ENCODE data around the gene STPG1.

STPG1 gene

GRCh38 chr1:24339996-24340395 lies 73.6 kb downstream of the STPG1 start:
- DNase-seq = no peak

DNA sequence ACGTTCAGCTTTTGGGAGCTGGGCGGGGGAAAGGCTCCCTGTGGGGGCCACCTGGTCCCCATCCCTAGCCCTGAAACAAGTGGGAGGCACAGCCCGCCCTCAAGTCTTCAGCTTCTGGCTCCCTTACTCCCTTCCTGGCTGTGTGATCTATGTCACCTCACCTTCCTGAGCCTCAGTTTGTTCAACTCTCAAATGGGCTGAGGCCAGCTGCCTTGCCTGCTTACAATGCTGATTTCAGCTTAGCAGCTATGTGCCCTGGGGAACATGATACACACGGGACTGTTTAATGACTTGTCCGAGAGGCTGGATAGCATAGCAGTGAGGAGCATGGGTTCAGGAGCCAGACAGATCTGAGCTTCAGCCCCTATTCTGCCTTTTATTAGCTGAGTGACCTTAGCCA lies 75.1 kb downstream of the STPG1 start:
- DNase-seq = no peak

GRCh38 chr1:24337455-24337854 lies 76.1 kb downstream of the STPG1 start:
- no peak for DNase-seq

DNA sequence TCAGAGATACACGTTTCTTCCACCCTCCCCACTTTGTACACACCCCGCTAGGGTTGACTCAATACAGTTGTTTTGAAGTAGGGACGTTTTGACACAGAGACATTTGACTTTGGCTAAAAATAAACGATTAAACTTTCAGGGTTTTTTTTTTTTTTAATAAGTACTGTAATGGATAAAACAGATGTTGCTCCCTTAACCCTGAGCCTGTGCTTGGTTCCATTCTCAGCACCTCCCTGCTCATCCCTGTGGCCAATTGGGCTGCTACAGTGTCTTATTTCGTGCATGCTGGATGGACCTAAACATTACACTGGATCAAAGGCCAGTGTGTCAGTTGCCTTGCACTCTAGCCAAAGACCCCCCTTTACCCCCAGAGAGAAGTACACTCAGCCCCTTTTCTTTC lies 77.5 kb downstream of the STPG1 start:
- no peak for DNase-seq

- no peak for DNase-seq
Observed at GRCh38 chr1:24331961-24332673, 81.5 kb downstream of the STPG1 start.

- DNase-seq = no peak
Observed at GRCh38 chr1:24329797-24330543, 83.6 kb downstream of the STPG1 start.

DNA sequence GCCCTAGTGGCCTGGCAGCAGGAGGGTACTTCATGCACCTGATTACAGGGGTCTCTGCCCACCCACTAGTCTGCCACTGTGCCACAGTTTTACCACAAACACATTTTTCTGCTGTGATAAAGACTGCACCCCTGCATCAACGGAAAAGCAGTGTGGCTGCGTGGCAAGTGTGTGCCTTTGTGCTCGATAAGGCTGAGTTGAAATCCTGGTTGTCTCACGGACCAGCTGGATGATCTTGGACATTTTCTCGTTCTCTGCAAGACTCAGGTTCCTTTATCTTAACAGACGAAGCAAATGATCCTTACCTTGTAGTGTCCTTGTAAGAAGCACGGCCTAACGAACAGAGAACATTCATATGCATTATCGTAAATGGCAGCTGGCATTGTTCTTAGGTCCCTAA lies 84.3 kb downstream of the STPG1 start:
- no peak for DNase-seq

GRCh38 chr1:24327891-24328290 lies 85.7 kb downstream of the STPG1 start:
- DNase-seq = no peak

GRCh38 chr1:24327486-24327885 lies 86.1 kb downstream of the STPG1 start:
- DNase-seq = no peak

GRCh38 chr1:24325587-24326449 lies 87.8 kb downstream of the STPG1 start:
- DNase-seq = no peak

DNA sequence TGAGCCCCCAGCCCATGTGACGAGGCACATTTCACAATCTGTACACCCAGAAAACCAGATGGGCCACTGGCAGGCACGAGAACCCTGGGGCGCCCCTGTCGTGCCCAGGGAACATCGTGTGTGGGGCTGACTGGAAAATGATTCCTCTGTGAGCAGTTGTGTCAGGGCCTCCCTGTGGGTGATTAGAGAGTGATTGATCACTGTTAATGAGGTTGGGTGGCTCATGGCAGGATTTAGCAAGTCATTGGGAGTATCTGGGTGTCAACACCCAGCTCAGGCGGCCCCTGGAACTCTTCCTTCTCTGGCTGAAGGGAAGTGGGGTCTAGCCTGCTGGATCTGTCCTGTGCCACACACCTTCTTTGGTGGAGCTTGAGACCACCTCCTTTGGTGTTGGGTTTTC lies 88.7 kb downstream of the STPG1 start:
- DNase-seq = no peak

DNA sequence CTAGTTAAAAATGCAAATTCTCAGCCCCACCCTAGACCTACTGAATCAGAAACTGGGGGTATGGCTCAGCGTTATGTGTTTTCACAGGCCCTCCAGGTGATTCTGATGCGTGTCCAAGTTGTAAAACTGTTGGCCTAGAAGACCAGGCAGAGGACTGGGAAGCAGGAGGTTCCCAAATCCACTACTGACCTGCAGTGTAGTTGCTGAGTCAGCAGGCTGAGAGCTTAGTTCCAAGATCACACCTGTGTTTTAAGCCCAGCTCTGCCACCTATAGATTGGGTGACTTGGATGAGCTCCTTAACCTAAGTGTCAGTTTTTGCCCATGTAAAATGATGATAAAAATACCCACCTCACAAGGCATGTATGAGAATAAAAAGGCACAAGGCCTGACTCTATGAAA lies 90.3 kb downstream of the STPG1 start:
- DNase-seq = no peak

GRCh38 chr1:24322470-24323177 lies 91.0 kb downstream of the STPG1 start:
- no peak for DNase-seq

DNA sequence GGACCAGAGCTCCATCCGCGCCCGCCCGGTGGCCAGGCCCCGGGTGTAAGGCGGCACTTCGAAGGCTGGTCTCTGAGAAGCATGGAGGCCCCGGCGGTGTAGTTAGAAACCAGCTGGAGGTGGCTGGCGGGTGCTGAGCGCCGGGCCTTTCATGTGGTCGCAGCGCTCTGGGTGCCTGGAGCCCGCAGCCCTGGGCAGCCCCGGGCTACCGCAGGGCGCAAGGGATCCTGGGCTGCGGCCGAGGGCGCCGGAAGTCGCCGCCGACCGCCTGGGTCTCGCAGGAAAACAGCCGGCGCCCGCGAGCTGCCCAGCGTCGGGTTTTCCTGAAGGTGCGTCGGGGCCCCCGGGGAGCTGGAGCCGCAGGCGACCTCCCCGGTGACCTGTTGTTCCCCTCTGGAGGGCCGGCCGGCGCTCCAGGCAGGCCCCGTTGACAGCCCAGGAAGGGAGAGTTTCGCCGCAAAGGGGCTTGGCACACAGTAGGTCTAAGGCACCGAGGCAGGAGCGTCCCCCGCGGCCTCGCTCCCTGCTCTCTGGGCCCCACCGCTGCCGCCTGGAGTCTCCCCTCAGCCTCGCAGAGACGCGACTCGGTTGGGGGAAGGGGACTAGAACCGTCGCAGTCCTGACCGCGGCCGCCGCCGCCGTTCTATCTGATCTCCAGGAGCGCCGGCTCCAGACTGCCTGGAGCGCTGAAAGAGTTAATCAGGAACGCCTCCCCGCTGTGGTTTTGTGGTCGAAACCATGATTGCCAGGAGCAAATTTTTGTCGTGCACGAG lies 91.7 kb downstream of the STPG1 start:
- DNase-seq = peak; percentile 66 to 72

GRCh38 chr1:24321126-24321525 lies 92.5 kb downstream of the STPG1 start:
- no peak for DNase-seq

GRCh38 chr1:24319962-24320361 lies 93.6 kb downstream of the STPG1 start:
- no peak for DNase-seq

- DNase-seq = no peak
Observed at GRCh38 chr1:24319312-24319863, 94.2 kb downstream of the STPG1 start, which contains the start of gene GRHL3. TSS of gene GRHL3 (plus strand) at chr1:24319357. CDS start at chr1:24319552, 195 bp downstream.

GRCh38 chr1:24318615-24319311 lies 94.8 kb downstream of the STPG1 start:
- no peak for DNase-seq

DNA sequence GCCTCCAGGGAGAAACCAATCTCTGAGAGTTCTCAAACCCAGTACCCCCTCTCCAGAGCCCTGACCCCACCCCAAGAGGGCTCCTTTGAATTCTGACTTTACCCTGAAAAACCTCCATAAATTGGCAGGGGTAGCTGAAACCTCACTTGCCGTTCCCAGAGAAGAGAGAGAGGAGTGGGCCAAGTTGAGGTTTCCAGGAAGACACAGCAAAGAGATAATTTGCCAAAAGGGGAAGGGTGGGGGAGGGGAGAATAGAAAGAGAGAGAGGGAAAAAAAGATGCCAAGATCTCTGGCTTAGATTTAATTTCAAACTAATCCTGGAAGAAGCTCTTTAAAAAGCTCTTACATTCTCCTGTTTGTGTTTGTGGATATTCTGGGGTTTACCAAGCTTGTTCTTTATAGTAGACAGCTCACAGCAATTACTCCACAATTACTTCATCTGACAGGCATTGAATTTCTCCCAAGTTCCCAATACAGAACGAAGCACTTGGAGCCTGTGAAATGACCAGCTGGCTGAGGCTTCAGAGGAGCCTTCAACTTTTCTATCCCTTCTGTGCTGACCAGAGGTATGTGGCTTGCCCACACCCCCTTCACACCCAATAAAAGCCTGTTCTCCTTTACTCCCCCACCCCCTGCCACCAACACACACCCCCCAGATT lies 95.5 kb downstream of the STPG1 start:
- DNase-seq = no peak

DNA sequence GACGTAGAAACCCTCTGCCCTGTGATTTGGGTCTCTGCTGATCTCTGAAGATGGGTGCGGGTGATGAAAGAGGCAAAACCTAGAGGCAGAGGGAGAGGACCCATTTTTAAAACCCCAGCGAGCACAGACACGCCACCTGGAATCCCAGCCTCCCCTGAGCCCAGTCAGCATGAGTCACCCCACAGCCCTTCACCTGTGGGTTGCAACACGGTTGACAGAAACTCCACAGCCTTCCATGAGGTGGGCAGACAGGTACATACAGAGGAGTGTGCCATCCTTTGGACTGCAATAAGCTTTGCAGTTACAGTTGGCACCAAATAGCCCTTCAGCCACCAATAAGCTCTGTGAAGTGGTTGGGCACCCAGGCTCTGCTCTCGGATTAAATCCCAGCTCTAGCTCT lies 96.5 kb downstream of the STPG1 start:
- no peak for DNase-seq

DNA sequence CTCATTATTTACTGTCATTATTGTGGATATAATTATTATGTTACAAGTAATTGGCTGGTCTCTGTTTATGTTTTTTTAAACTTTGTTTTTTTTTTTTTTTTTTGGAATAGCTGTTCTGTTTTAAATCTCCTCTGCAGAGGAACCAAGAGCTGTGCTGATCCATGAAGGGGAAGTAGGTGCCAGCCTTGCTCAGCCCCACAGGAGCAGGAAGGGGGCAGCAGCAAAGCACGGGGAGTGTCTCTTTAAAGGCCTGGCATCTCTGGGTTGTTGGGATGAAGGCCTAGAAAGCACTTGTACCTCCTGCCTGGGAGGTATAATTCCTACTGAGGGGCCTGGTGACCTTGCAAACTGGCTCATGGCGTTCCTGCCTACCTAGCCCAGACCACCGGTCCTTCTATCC lies 96.9 kb downstream of the STPG1 start:
- DNase-seq = no peak
